ENCODE data around the gene SASH1.
A peak's percentile ranks its signal among the peaks of the same experiment; 100 is the strongest.

SASH1 gene

DNA sequence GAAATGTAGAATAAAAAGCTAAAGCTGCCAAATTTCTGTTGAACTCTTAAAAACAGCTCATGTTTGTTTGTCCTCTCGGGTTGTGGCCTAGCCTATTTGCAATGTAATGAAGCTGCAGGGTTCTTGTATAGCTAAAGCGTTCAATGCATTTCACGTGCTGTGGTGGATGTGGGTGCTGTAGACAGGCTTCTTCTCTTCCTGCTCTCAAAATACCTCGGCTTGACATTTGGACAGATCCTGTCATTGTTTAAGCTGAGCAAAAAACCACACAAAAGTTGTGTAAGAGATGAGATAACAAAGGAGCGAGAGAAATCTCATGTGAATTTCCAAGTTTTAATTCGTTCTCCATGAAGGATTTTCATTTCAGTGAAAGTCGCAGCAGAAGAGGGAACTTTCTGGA, 207.9 kb downstream of the SASH1 start:
- no peaks in the 10 kb centered on the region for H3K36me3 Mint-ChIP-seq
- DNase-seq, result no peak
- no peak overlapping the region for H3K4me3 Mint-ChIP-seq
- no peaks in the 10 kb centered on the region for H3K4me1 Mint-ChIP-seq
- H3K27me3 Mint-ChIP-seq, result peaks cover 27% of the 10 kb centered on the region
- no peaks in the 10 kb centered on the region for H3K9me3 Mint-ChIP-seq
- CTCF ChIA-PET, result no interaction called here
- no peak overlapping the region for H3K27ac Mint-ChIP-seq

DNA sequence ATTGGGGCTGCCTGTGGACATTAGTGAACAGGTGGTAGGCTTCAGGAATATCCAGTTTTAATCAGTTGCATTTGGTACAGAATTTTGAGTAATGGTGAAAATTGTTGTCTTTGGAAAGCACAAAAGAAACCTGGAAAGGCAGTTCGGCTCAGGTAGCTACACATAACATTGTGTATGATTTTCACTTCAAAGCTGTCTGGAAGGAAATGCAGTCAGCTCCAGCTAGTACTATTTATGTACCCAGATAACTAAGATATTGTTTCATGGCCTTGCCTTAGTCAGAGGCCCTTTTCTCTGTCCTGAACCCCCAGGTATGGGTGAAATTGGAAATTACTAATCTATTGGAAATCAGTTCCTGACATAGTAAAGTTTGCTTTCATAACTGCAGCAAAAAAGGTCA, 208.6 kb downstream of the SASH1 start:
- CTCF ChIA-PET, result interaction anchor here (1.1 kb wide), 1 partner anchor 8 kb away, joined by 3 read pairs; no protein-coding TSS in a partner anchor
- H3K9me3 Mint-ChIP-seq, result no peaks in the 10 kb centered on the region
- no peak for DNase-seq

DNA sequence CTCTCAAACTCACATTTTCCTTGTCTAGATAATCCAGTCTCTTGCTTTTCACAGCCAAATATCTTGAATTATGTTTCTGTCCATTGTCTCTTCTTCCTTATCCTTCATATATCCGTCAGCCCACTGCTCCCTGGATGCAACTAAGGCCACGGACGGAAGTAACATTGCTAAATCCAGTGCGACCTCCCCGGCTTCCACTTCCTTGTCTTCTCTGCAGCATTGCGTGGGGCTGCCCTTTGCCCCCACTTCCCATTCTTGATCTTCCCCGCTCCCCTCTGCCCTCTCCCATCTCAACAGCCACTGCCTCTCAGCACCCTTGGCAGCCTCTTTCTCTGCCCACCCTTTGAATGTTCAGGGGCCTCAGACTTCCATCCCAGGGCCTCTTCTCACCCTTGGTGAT, 213.8 kb downstream of the SASH1 start:
- H3K27ac Mint-ChIP-seq, result no peak overlapping the region
- H3K27me3 Mint-ChIP-seq, result peaks cover 44% of the 10 kb centered on the region
- H3K36me3 Mint-ChIP-seq, result no peaks in the 10 kb centered on the region
- no peak for DNase-seq
- no peak overlapping the region for H3K4me3 Mint-ChIP-seq
- no peaks in the 10 kb centered on the region for H3K9me3 Mint-ChIP-seq
- CTCF ChIA-PET, result no interaction called here
- peaks cover 8% of the 10 kb centered on the region for H3K4me1 Mint-ChIP-seq

More for the DNA sequence above, 208.6 kb downstream of the SASH1 start:
- H3K36me3 Mint-ChIP-seq, result no peaks in the 10 kb centered on the region
- H3K27ac Mint-ChIP-seq, result no peak overlapping the region
- H3K27me3 Mint-ChIP-seq, result peaks cover 30% of the 10 kb centered on the region
- no peak overlapping the region for H3K4me3 Mint-ChIP-seq
- no peaks in the 10 kb centered on the region for H3K4me1 Mint-ChIP-seq

DNA sequence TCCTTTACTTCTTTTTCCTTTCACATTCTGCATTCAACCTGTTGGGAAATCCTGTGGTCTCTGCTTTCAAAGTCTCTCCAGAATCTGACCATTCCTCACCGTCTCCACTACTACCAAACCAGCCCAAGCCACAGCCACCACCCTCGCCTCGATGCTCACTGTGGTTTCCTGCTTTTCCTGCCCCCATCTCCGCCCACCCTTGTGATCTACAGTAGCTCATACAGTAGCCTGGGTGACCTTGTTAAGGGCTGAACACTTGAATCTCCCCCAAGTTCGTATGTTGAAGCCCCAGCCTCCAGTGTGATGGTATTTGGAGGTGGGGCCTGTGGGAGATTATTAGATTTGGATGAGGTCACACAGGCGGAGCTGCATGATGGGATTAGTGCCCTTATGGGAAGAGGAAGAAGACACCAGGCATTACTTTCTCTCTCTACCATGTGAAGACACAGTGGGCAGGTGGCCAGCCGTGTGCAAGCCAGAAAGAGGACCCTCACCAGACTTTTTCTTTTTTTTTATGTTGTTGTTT, 215.2 kb downstream of the SASH1 start:
- H3K36me3 Mint-ChIP-seq, result no peaks in the 10 kb centered on the region

DNA sequence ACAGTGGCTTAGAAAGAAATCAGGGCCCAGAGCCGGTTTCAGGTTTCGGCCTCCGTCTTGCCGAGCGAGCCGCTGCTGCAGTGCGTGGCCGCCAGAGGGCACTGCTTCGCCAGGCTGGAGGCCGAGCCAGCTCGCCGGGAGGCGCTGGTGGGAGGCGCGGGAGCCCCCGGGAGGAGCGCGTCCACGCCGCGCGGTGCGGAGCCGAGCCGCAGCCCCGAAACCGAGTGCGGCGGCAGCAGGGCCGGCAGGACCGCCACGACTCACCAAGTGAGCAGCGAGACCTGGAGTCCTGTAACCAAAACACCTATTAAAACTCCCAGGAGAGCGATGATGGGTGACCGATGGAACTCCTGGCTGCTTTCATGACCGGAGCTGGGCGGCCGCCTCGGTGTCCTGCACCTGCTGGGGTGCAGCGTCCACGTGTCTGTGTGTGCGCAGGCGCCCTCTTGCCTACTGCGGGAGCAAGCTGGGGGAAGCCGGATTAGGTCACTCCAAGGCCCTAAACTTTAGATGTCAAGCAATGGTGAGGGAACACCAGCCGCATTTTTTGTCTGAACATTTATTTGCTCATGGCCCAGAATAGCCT, 217.3 kb downstream of the SASH1 start:
- Mint-ChIP-seq H3K27me3 (peaks cover 36% of the 10 kb centered on the region), H3K4me3 (no peak overlapping the region)
- CTCF ChIA-PET, result interaction anchor here (0.6 to 3.7 kb wide), 7 partner anchors 8 to 872 kb away, joined by 3 to 15 read pairs (median 4); no protein-coding TSS in a partner anchor

More for the DNA sequence above, 215.2 kb downstream of the SASH1 start:
- Mint-ChIP-seq H3K9me3 (no peaks in the 10 kb centered on the region), H3K4me1 (peaks cover 8% of the 10 kb centered on the region), H3K27me3 (peaks cover 47% of the 10 kb centered on the region), H3K4me3 (no peak overlapping the region), H3K27ac (no peak overlapping the region)
- CTCF ChIA-PET, result interaction anchor here (1.1 kb wide), 1 partner anchor 882 kb away, joined by 3 read pairs; no protein-coding TSS in a partner anchor
- DNase-seq, result no peak

DNA sequence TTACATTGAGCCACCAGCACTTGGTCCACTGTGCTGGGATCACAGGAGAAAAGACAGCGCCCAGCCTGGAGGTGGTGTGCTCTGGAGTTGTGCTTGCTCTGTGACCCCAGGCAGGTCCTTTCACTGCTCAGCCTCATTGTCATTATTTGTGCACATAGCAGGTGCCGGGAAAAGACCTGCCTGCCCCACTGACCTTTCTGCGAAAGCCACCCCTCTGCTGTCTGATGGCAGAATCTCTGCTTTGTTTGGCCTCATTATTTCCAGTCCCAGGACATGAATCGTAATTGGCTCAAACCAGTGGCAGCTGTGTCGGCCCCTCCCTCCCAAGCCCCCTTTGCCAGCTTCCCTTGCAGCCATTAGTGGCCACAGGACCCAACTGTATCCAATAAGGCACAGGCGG, 219.0 kb downstream of the SASH1 start:
- Mint-ChIP-seq H3K27me3 (peaks cover 35% of the 10 kb centered on the region), H3K36me3 (no peaks in the 10 kb centered on the region), H3K4me1 (peaks cover 8% of the 10 kb centered on the region), H3K4me3 (no peak overlapping the region), H3K27ac (no peak overlapping the region), H3K9me3 (no peaks in the 10 kb centered on the region)
- DNase-seq, result no peak
- CTCF ChIA-PET, result interaction anchor here (3.7 kb wide), 1 partner anchor 15 kb away, joined by 15 read pairs; no protein-coding TSS in a partner anchor

More for the DNA sequence above, 217.3 kb downstream of the SASH1 start:
- peak; percentile 71 for DNase-seq
- Mint-ChIP-seq H3K9me3 (no peaks in the 10 kb centered on the region), H3K4me1 (peaks cover 8% of the 10 kb centered on the region), H3K36me3 (no peaks in the 10 kb centered on the region), H3K27ac (no peak overlapping the region)

DNA sequence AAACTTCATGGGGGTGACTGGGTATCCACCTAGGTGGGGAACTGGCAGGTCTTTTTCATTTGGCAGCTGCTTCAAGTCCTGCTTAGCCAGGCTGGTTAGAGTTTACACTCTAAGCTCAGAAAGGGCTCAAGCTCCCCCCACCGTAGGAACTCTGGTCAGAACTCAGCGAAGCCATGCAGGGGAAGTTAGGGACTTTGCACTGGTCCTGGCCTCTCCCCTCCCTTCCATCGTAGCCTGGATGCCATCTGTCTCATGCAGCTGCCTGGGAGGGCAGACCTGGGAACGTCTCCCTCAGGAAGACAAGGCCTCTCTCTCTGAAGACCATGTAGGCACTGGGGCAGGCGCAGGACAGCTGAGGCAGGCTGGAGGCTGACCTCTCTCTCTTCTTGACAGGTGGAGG, 220.4 kb downstream of the SASH1 start:
- no peak overlapping the region for H3K4me3 Mint-ChIP-seq
- H3K27ac Mint-ChIP-seq, result no peak overlapping the region
- CTCF ChIA-PET, result interaction anchor here (1.2 kb wide), 1 partner anchor 14 kb away, joined by 4 read pairs; no protein-coding TSS in a partner anchor
- H3K4me1 Mint-ChIP-seq, result peaks cover under 1% of the 10 kb centered on the region
- H3K36me3 Mint-ChIP-seq, result no peaks in the 10 kb centered on the region
- no peaks in the 10 kb centered on the region for H3K9me3 Mint-ChIP-seq
- DNase-seq, result no peak
- H3K27me3 Mint-ChIP-seq, result peaks cover 33% of the 10 kb centered on the region

DNA sequence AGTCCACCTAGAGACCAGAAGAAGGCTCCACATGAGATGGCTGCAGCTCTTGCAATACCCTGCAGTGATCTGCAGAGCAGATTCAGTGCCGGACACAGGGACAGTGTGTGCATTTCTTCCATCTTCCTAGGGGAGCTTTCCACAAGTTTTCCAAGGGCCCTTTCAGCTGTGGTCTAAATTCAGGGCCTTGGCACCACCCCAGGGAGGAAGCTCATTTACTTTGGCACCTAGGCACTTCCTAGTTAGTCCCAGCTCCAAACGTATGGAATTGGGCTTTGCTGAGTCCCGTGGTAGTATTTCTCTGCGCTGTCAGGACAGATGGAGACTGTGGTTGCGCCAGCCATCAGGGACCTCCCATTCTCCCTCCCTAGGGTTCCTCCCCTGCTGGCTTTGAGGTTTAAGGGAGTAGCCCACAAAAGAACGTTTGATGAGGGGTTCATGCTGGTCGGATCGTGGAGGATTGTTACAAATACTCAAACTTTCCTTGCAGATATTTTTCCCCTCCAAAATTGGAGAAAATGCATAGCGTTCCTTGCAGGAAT, 221.9 kb downstream of the SASH1 start:
- Mint-ChIP-seq H3K36me3 (no peaks in the 10 kb centered on the region), H3K27ac (no peak overlapping the region), H3K27me3 (peaks cover 24% of the 10 kb centered on the region), H3K4me3 (no peak overlapping the region), H3K4me1 (no peaks in the 10 kb centered on the region), H3K9me3 (no peaks in the 10 kb centered on the region)
- DNase-seq, result no peak
- CTCF ChIA-PET, result interaction anchor here (1.5 kb wide), 1 partner anchor 9 kb away, joined by 4 read pairs; no protein-coding TSS in a partner anchor

DNA sequence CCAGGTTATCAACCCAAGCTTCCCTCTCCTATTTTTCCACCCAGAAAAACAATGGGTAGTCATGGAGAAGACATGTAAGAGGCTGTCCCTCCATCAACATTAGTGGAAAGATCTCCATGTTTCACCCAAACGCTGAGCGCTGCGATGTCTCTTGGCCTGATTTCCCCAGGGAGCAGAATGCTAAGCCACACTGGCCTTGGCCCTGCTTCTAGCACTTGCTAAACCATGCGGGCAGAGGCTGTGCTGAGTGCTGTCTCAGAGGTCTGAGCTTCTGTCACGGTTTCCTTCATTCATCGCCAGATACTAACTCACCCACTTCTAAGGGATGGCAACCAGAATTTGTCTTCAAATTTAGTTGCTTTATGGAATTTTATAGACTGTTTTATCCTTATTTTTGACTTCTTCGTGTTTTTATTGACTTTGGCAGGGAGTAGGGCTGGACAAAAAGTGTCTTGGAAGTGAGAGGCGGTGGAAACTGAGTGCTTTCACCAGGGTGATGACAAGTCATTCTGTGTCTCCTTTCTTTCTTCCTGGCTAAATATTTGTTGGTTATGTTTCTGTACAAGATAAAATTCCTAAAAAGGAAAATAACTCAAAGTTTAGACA, 222.8 kb downstream of the SASH1 start:
- Mint-ChIP-seq H3K9me3 (no peaks in the 10 kb centered on the region), H3K36me3 (no peaks in the 10 kb centered on the region), H3K27ac (no peak overlapping the region), H3K4me1 (no peaks in the 10 kb centered on the region), H3K4me3 (no peak overlapping the region), H3K27me3 (peaks cover 24% of the 10 kb centered on the region)
- CTCF ChIA-PET, result no interaction called here
- DNase-seq, result no peak

DNA sequence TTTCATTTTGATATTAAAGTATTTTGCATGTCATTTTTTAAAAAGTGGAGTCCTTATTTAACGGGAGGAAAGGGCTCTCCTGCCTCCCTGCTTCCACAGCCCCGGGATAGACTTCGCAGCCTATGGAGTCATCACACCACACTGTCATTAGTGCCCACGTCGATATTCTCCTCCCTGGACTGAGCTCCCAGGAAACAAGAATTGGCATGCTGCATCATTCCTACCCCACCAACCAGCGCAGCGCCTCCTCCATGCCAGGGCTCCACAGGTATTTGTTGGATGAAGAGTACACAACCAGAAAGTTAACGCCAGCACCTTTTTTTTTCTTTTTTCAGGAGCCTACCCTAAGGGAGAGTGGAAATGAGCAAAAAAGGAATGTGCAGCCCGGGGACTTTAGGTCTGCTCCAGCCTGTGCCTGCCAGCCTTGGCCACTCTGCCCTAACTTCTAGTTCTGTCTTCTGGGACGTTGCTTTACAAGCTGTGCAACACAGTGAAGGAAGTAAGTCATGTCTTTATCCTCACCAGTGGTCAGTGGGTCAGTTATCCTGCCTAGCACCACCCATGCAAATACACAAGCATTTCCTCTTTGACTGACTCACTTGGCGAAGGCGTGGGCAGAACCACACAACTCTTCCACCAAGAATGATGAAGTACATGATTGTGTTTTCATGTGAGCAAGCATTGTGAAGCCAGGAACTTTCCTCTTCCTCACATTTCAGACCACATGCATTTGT, 223.5 kb downstream of the SASH1 start:
- no peak for DNase-seq
- H3K36me3 Mint-ChIP-seq, result no peaks in the 10 kb centered on the region
- H3K4me3 Mint-ChIP-seq, result no peak overlapping the region
- CTCF ChIA-PET, result no interaction called here
- H3K9me3 Mint-ChIP-seq, result no peaks in the 10 kb centered on the region
- no peak overlapping the region for H3K27ac Mint-ChIP-seq
- H3K4me1 Mint-ChIP-seq, result no peaks in the 10 kb centered on the region
- H3K27me3 Mint-ChIP-seq, result peaks cover 21% of the 10 kb centered on the region

DNA sequence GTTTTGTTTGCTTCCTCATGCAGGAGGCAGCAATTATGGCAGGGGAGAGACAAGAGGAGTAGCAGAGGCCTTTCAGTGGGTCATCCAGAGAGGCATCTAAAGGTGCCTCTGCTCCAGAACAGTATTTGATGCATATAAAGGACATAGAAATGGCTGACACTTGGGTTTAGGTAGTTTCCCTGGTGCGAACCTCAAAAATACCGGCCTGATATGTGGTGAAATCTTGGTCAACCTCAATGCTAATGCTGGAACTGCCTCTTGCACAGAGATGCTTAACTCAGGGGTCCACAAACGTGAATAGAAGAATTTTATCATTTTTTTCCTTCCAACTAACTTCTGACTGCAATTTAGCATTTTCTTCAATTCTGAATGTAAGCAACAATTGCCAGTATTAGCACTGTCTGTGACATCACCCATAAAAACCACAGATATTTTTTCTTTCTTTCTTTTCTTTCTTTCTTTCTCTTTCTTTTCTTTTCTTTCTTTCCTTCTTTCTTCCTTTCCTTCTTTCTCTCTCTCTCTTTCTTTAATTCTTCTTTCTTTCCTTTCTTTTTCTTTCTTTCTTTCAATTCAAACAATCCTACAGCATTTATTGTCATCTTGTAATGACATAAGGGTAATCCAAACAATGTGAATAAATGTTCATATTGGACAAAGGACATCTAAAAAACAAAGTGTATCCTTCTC, 224.2 kb downstream of the SASH1 start:
- no peaks in the 10 kb centered on the region for H3K36me3 Mint-ChIP-seq
- no peaks in the 10 kb centered on the region for H3K9me3 Mint-ChIP-seq
- H3K4me1 Mint-ChIP-seq, result no peaks in the 10 kb centered on the region
- peaks cover 25% of the 10 kb centered on the region for H3K27me3 Mint-ChIP-seq
- DNase-seq, result no peak
- no peak overlapping the region for H3K4me3 Mint-ChIP-seq
- CTCF ChIA-PET, result interaction anchor here (0.8 kb wide), 1 partner anchor 878 kb away, joined by 4 read pairs; no protein-coding TSS in a partner anchor
- no peak overlapping the region for H3K27ac Mint-ChIP-seq

DNA sequence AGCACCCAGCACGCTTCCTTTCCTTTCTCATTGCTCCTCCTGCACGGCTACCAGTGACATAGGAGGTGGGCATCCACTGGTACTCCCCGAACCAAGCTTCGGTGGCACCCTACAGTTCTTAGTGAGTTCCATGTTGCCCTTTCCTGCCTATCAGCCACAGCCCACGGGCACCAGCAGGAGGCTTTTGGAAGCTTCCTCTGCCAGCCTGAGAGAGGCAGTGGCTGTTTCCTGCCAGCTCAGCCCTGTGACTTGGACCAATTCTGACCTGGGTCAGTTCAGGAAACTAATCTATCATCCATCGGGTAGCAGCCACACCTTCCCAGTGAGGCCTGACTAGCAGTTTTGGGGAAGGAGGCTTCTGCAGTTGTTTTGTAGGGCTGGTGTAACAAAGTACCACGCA, 227.8 kb downstream of the SASH1 start:
- CTCF ChIA-PET, result interaction anchor here (1.6 kb wide), 1 partner anchor 8 kb away, joined by 5 read pairs; no protein-coding TSS in a partner anchor
- Mint-ChIP-seq H3K36me3 (no peaks in the 10 kb centered on the region), H3K27me3 (peaks cover 32% of the 10 kb centered on the region), H3K9me3 (no peaks in the 10 kb centered on the region), H3K4me3 (no peak overlapping the region), H3K4me1 (no peaks in the 10 kb centered on the region), H3K27ac (no peak overlapping the region)
- no peak for DNase-seq

DNA sequence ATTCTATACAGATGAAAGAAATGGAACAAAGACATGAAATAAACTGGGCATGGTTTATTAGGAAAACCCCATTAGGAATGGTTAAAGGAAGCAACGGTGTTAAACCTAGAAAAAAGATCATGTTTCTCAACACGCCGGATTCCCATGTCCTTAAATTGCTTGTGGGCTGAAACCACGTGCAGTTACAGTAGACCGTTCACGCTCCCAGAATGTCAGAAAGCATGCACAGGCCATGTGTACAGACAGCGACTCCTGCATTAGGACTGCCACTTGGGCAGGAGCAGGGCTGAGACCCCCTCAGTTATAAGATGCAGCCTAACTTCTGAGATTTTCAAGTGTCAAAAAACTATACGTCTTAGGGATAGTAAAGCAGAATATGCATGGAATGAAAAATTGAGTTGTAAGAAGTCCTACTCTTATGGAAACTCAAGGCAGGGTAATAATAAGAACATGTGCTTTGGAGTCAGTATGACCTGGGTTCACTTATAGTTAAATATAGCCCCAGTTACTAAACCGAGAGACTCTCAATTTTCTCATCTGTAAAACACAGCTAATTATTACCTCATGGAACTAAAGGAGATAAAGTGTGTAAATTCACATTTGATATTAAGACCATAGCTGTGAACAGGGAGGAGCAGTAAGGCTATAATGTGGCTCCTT, 230.2 kb downstream of the SASH1 start:
- CTCF ChIA-PET, result interaction anchor here (1.4 kb wide), 1 partner anchor 9 kb away, joined by 4 read pairs; no protein-coding TSS in a partner anchor
- no peaks in the 10 kb centered on the region for H3K9me3 Mint-ChIP-seq
- DNase-seq, result no peak
- no peaks in the 10 kb centered on the region for H3K4me1 Mint-ChIP-seq
- H3K4me3 Mint-ChIP-seq, result no peak overlapping the region
- no peaks in the 10 kb centered on the region for H3K36me3 Mint-ChIP-seq
- H3K27ac Mint-ChIP-seq, result no peak overlapping the region
- peaks cover 22% of the 10 kb centered on the region for H3K27me3 Mint-ChIP-seq

Measured in activated naive CD4-positive, alpha-beta T cell treated with anti-CD3 and anti-CD28 coated beads, Interleukin-2, amount 10 ng/mL, durations not matched to agents 7 days and 5 days (primary cell).